Astrocyte (in vitro differentiated cells and primary cell): ENCODE results near the gene CD99L2. TPM values are rescaled to one million over a fixed set of nuclear protein-coding genes. Genes with fewer than 3 reads are reported as not detected.

Experiments used
- DNase-seq: peaks from one replicate; pipeline ENCODE4 v3.0.0-alpha.2; 2010; ENCODE audit warnings: low read depth
- FAIRE-seq: peaks from 2 replicates; lab custom pipeline; 2011; peaks lifted over from hg19 to GRCh38; lab: Jason Lieb, UNC
- H2AFZ ChIP-seq: 2 replicates; pipeline ENCODE4 v1.6.0; 2012; ENCODE audit warnings: low read depth, low read length, inconsistent platforms
- H3K27ac ChIP-seq: 2 replicates; pipeline ENCODE4 v1.5.1; 2011; ENCODE audit warnings: low read depth, low read length, inconsistent platforms
- H3K27me3 ChIP-seq: 2 replicates; pipeline ENCODE4 v1.6.0; 2011; ENCODE audit warnings: low read length, inconsistent platforms; ENCODE audit not compliant: insufficient read depth
- H3K36me3 ChIP-seq: 2 replicates; pipeline ENCODE4 v1.5.1; 2011; ENCODE audit warnings: low read length, inconsistent platforms; ENCODE audit not compliant: insufficient read depth
- H3K4me1 ChIP-seq: 2 replicates; pipeline ENCODE4 v1.5.1; 2011; ENCODE audit warnings: low read length, inconsistent platforms; ENCODE audit not compliant: insufficient read depth
- H3K4me2 ChIP-seq: 2 replicates; pipeline ENCODE4 v1.6.0; 2012; ENCODE audit warnings: low read length, inconsistent platforms
- H3K4me3 ChIP-seq: 2 replicates; pipeline ENCODE4 v1.5.1; 2011; ENCODE audit warnings: low read depth, mild to moderate bottlenecking, low read length, inconsistent platforms; ENCODE audit not compliant: insufficient read depth
- H3K79me2 ChIP-seq: 2 replicates; pipeline ENCODE4 v1.6.0; 2012; ENCODE audit warnings: mild to moderate bottlenecking, low read length, inconsistent platforms; ENCODE audit not compliant: insufficient read depth
- H3K9ac ChIP-seq: 2 replicates; pipeline ENCODE4 v1.6.0; 2012; ENCODE audit warnings: mild to moderate bottlenecking, low read length, inconsistent platforms
- H3K9me3 ChIP-seq: 2 replicates; pipeline ENCODE4 v1.5.1; 2012; ENCODE audit warnings: low read depth, mild to moderate bottlenecking, low read length, inconsistent platforms; ENCODE audit not compliant: insufficient read depth
- H4K20me1 ChIP-seq: 2 replicates; pipeline ENCODE4 v1.6.0; 2012; ENCODE audit warnings: low read length, inconsistent platforms; ENCODE audit not compliant: insufficient read depth
- H3K27ac Mint-ChIP-seq: one replicate; pipeline ENCODE4 v1.8.0; 2021; ENCODE audit warnings: mild to moderate bottlenecking, mixed read lengths; ENCODE audit not compliant: unreplicated experiment
- H3K27me3 Mint-ChIP-seq: one replicate; pipeline ENCODE4 v1.8.0; 2021; ENCODE audit warnings: low read depth, mixed read lengths; ENCODE audit not compliant: unreplicated experiment
- H3K36me3 Mint-ChIP-seq: one replicate; pipeline ENCODE4 v1.8.0; 2021; ENCODE audit warnings: low read depth, mixed read lengths; ENCODE audit not compliant: unreplicated experiment
- H3K4me1 Mint-ChIP-seq: one replicate; pipeline ENCODE4 v1.8.0; 2021; ENCODE audit warnings: low read depth, mixed read lengths; ENCODE audit not compliant: unreplicated experiment
- H3K4me3 Mint-ChIP-seq: one replicate; pipeline ENCODE4 v1.8.0; 2021; ENCODE audit warnings: mild to moderate bottlenecking, moderate library complexity, mixed read lengths; ENCODE audit not compliant: unreplicated experiment
- H3K9me3 Mint-ChIP-seq: one replicate; pipeline ENCODE4 v1.8.0; 2021; ENCODE audit warnings: mild to moderate bottlenecking, mixed read lengths; ENCODE audit not compliant: unreplicated experiment
- CTCF ChIP-seq: IDR thresholded peaks from 2 replicates; pipeline ENCODE4 v1.5.1; 2011; ENCODE audit warnings: low read depth, mild to moderate bottlenecking, inconsistent platforms, low read length, moderate library complexity; ENCODE audit not compliant: insufficient read depth
- EZH2 ChIP-seq: IDR thresholded peaks from 2 replicates; pipeline ENCODE4 v1.6.1; 2012; ENCODE audit warnings: mild to moderate bottlenecking, low read length, inconsistent platforms; ENCODE audit not compliant: insufficient read depth
- total RNA-seq: library from RNA; stranded (reverse); gene quantifications from 2 replicates; pipeline ENCODE4 v1.2.1, GENCODE V29; 2021

CD99L2 gene
- total RNA-seq, 1 donor from 2014 or later = 38.4 TPM

- H3K79me2 ChIP-seq = no peaks in the 10 kb centered on the region
- Mint-ChIP-seq H3K27ac (no peak overlapping the region), H3K27me3 (no peaks in the 10 kb centered on the region), H3K4me3 (no peak overlapping the region), H3K9me3 (no peaks in the 10 kb centered on the region), H3K4me1 (peaks cover 11% of the 10 kb centered on the region), H3K36me3 (no peaks in the 10 kb centered on the region)
- no peak for DNase-seq
- no peak for TF ChIP-seq EZH2
- H3K4me2 ChIP-seq = no peak overlapping the region
- peaks cover 13% of the 10 kb centered on the region for H3K4me1 ChIP-seq
- H3K9ac ChIP-seq = no peak overlapping the region
- no peak overlapping the region for H3K27ac ChIP-seq
- no peaks in the 10 kb centered on the region for H3K9me3 ChIP-seq
- no peak for FAIRE-seq
- H3K4me3 ChIP-seq = no peak overlapping the region
- H3K36me3 ChIP-seq = no peaks in the 10 kb centered on the region
- no peaks in the 10 kb centered on the region for H4K20me1 ChIP-seq
- no peak overlapping the region for H2AFZ ChIP-seq
- H3K27me3 ChIP-seq = no peaks in the 10 kb centered on the region
These were observed 129.8 kb downstream of the CD99L2 start for GRCh38 chrX:150768580-150769190.

- Mint-ChIP-seq H3K27me3 (no peaks in the 10 kb centered on the region), H3K4me1 (peaks cover 12% of the 10 kb centered on the region), H3K27ac (peak overlapping the region; percentile 83), H3K4me3 (no peak overlapping the region), H3K36me3 (no peaks in the 10 kb centered on the region), H3K9me3 (no peaks in the 10 kb centered on the region)
- H3K36me3 ChIP-seq = no peaks in the 10 kb centered on the region
- H3K79me2 ChIP-seq = no peaks in the 10 kb centered on the region
- H3K4me1 ChIP-seq = peaks cover 13% of the 10 kb centered on the region
- H3K9me3 ChIP-seq = no peaks in the 10 kb centered on the region
- no peaks in the 10 kb centered on the region for H4K20me1 ChIP-seq
- peak overlapping the region; percentile 16 for H3K9ac ChIP-seq
- no peak for DNase-seq
- TF ChIP-seq EZH2 (no peak), CTCF (no peak)
- peak overlapping the region; percentile 43 for H3K4me2 ChIP-seq
- peak overlapping the region; percentile 66 for H3K27ac ChIP-seq
- no peaks in the 10 kb centered on the region for H3K27me3 ChIP-seq
- no peak for FAIRE-seq
- no peak overlapping the region for H3K4me3 ChIP-seq
- H2AFZ ChIP-seq = no peak overlapping the region
These were observed 130.4 kb downstream of the CD99L2 start for GRCh38 chrX:150768132-150768485.

- Histone ChIP-seq H3K4me1 (peaks cover 13% of the 10 kb centered on the region), H4K20me1 (no peaks in the 10 kb centered on the region), H2AFZ (no peak overlapping the region), H3K79me2 (no peaks in the 10 kb centered on the region), H3K36me3 (no peaks in the 10 kb centered on the region), H3K27ac (peak overlapping the region; percentile 66), H3K4me2 (peak overlapping the region; percentile 43), H3K4me3 (no peak overlapping the region), H3K27me3 (no peaks in the 10 kb centered on the region), H3K9me3 (no peaks in the 10 kb centered on the region), H3K9ac (peak overlapping the region; percentile 30)
- DNase-seq = peak; percentile 92
- Mint-ChIP-seq H3K9me3 (no peaks in the 10 kb centered on the region), H3K4me1 (peaks cover 12% of the 10 kb centered on the region), H3K27me3 (no peaks in the 10 kb centered on the region), H3K36me3 (no peaks in the 10 kb centered on the region), H3K27ac (peak overlapping the region; percentile 83), H3K4me3 (no peak overlapping the region)
- TF ChIP-seq EZH2 (no peak), CTCF (no peak)
- FAIRE-seq = peak; percentile 39
These were observed 130.9 kb downstream of the CD99L2 start for GRCh38 chrX:150767475-150768131.
